ENCODE data around the gene FAM72A.
"Not testable (repeated sequence)": the region's sequence is repeated elsewhere in the genome, so short reads cannot be mapped to it uniquely, and the experiment has no call there.

Gene FAM72A

GRCh38 chr1:206210802-206211201 lies 8.2 kb upstream of the FAM72A start:
- not testable (repeated sequence) for DNase-seq

- not testable (repeated sequence) for DNase-seq
Measured at GRCh38 chr1:206205569-206205968, 2.9 kb upstream of the FAM72A start.

- DNase-seq, result not testable (repeated sequence)
Measured at GRCh38 chr1:206204871-206205270, 2.2 kb upstream of the FAM72A start.

- DNase-seq, result not testable (repeated sequence)
Measured at GRCh38 chr1:206204159-206204511, 1.5 kb upstream of the FAM72A start.

GRCh38 chr1:206203364-206204158 lies 922 bp upstream of the FAM72A start, which contains the start of gene SRGAP2:
Gene SRGAP2, plus strand, starts transcription at chr1:206203541. Its CDS starts 2,430 bp downstream, at chr1:206205971.
- DNase-seq, result peak; percentile 66

- not testable (repeated sequence) for DNase-seq
Measured at GRCh38 chr1:206196748-206197424, 5.8 kb downstream of the FAM72A start.

GRCh38 chr1:206195182-206195581 lies 7.5 kb downstream of the FAM72A start:
- not testable (repeated sequence) for DNase-seq

GRCh38 chr1:206186826-206187225 lies 15.8 kb downstream of the FAM72A start:
- DNase-seq, result not testable (repeated sequence)

GRCh38 chr1:206185778-206186177 lies 16.9 kb downstream of the FAM72A start:
- not testable (repeated sequence) for DNase-seq

GRCh38 chr1:206183788-206184187 lies 18.9 kb downstream of the FAM72A start:
- not testable (repeated sequence) for DNase-seq

- not testable (repeated sequence) for DNase-seq
Measured at GRCh38 chr1:206182368-206183317, 20.0 kb downstream of the FAM72A start.

GRCh38 chr1:206179666-206180065 lies 23.0 kb downstream of the FAM72A start:
- DNase-seq, result not testable (repeated sequence)

GRCh38 chr1:206178061-206178989 lies 24.3 kb downstream of the FAM72A start:
- not testable (repeated sequence) for DNase-seq

- DNase-seq, result not testable (repeated sequence)
Measured at GRCh38 chr1:206176114-206176502, 26.5 kb downstream of the FAM72A start.

- not testable (repeated sequence) for DNase-seq
Measured at GRCh38 chr1:206175459-206176113, 27.1 kb downstream of the FAM72A start.

- not testable (repeated sequence) for DNase-seq
Measured at GRCh38 chr1:206174182-206174868, 28.3 kb downstream of the FAM72A start.

- DNase-seq, result not testable (repeated sequence)
Measured at GRCh38 chr1:206173110-206173719, 29.4 kb downstream of the FAM72A start.

- not testable (repeated sequence) for DNase-seq
Measured at GRCh38 chr1:206169794-206170193, 32.8 kb downstream of the FAM72A start.

- peak; percentile 23 for DNase-seq
Measured at GRCh38 chr1:206167350-206168029, 35.1 kb downstream of the FAM72A start.
